GM21825 (cell line): ENCODE measurements around the gene GAD1.

Experiments used
- ATAC-seq: cut with Tn5 transposase; IDR thresholded peaks from one replicate; pipeline ENCODE4 v1.9.1; 2021; ENCODE audit warnings: mild to moderate bottlenecking, moderate library complexity; ENCODE audit not compliant: unreplicated experiment

The GAD1 gene

DNA sequence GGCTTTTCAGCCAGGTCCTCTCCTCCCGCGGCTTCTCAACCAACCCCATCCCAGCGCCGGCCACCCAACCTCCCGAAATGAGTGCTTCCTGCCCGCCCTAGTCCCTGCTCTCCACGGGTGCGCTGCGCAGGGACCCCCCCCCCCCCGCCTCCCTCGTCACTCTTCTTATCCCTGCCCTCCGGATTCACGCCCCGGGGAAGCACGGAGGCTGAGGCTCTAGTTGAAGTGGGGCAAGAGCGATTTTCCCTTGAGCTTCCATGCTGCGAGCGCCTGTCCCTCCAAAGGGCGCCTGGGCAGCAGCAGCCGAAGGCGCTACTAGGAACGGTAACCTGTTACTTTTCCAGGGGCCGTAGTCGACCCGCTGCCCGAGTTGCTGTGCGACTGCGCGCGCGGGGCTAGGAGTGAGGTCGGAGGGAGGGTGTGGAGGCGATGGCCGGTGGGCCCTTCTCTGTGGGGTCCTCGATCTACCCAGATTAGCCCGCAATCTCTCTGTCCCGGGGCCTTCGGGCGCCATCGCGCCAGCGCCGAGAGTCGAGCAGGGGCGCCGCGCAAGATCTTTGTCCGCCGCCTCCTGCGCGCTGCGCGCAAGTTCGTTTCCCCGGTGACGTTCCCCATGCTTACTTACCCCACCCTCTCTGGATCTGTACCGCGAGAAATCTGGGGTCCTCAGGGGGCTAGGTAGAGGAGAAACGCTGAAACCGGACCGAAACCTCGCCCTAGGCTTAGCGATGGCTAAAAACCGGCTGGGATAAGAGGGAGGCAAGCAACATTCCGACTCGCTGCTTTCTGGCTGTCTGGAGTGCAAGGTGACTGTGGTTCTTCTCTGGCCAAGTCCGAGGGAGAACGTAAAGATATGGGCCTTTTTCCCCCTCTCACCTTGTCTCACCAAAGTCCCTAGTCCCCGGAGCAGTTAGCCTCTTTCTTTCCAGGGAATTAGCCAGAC lies 677 bp downstream of the GAD1 start:
- no peak for ATAC-seq

DNA sequence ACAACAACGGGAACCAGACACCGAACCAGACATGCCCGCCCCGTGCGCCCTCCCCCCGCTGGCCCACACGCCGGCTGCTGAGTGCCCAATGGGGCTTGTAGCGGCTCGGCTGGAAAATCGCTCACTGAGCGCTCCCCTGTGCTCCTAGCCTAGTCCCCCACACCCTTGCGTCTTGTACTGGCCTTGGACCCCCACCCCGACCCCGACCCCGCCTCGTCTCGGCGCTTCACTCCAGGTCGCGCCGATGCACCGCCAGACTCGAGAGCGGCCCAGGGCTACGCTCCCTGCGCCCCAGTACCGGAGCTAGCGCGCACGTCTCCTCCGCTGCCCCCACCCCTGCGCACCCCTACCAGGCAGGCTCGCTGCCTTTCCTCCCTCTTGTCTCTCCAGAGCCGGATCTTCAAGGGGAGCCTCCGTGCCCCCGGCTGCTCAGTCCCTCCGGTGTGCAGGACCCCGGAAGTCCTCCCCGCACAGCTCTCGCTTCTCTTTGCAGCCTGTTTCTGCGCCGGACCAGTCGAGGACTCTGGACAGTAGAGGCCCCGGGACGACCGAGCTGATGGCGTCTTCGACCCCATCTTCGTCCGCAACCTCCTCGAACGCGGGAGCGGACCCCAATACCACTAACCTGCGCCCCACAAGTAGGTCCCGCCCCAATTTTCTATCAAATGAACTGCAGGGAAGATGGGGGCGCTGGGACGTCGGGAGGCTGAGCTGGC lies 1.5 kb downstream of the GAD1 start:
- ATAC-seq = no peak

DNA sequence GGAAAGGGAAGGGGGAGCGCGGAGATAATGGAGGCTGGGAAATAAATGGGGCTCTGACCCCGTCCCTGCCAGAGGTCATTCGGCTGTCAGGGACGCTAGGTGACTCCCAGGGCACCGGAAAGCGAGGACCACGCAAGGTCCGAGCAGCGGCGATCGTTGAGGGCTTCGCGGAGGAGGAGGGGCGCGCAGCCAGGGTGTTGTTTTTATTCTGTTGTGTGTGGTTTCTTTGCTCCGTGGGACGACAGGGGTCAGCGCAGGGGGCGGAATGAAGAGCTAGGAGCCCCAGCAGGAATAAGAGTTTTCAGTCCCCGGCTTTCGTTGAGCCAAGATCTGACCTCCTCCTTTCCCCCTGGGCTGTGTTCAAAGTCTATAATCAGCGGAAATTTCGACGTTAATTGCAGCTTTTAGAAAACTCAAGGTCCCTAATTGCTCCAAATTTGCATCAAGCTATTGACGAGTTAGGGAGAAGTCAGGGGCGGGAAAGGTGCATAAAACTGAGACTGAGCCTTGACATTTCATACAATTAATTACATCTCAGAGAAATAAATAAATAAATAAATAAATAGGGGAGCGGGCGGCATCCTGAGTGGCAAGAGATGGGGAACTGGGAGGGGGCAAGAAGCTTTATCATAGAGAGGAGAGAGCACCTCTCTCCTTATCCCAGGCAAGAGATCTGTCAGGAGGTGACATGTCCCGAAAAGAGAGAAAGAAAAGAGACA lies 2.2 kb downstream of the GAD1 start:
- no peak for ATAC-seq

DNA sequence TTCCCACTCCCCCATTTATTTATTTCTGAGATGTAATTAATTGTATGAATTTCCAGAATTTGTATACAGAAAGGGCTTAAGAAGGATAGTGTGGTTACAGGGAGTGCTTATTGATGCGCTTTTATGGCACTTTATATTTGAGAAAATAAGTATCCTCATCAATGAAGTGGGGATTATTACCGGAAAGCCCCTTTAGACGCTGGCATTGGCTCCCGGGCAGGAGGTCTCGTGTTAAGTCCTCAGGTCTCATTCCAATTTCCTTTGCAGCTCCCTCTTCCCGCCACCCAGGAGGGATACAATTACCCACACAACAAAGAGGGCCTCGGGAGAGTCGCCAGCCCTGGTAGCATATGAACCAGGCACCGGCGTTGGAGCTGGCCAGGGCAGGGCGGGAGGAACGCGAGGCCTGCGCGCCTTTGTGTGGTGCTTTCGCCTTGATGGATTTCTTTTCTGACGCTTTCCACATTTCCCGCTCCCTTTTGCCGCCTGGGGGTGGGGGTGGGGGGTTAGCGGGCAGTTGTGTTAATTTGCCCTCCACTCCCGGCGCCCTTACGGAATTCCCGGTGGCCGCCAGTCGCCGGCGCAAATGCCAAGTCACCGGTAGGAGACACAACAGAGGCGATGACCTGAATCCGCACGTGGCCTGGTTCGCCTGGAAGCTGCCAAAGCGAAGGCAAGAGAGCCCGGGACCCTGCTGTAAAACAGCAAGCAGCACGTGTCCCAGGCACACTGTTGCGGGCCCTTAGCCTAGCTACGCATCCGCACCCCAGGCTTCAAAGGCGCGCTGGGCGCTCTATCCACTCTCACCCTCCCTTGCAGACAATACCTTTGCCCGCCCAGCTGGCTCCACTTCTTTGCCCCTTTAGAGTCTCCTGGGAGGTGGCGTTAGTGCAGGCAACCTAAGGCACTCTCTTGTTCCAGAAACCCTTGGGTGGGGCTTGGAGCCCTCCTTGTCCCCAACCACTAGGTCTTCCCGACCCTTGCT lies 3.3 kb downstream of the GAD1 start:
- no peak for ATAC-seq

DNA sequence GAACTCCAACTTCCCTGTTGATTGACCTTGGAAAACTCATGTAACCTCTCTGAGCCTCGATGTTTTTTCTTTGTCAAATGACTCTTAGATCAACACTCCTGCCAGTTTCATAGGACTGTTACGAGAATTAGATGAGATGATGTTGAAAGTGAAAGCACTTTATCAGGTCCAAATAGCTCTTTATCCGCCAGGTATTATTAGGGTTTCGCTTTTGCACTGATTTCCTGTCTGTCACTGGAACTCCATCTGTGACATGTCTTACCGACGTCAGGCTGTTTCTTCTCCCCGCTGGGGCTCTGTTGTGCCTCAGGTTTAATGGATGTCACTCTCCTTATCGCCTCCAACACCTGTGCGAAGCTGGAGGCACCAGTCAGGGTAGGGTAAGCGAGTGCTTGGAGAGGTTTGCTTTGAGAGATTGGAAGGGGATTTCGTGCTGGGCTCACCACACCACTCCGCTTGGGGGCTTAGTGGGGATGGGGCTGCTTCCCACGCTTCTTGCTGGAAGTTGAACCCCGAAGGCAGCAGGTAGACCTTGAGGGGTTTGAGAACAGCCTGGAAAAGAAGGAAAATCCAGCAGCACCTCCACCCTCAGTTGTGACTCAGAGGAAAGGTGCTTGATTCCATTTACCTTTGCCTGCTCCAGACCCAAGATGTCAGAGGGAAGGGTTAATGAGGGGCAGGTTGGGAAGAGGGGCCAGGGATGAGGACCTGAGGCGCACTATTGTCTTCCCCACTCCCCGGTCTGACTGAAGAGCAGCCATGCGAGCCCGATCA lies 4.3 kb downstream of the GAD1 start:
- ATAC-seq = no peak

DNA sequence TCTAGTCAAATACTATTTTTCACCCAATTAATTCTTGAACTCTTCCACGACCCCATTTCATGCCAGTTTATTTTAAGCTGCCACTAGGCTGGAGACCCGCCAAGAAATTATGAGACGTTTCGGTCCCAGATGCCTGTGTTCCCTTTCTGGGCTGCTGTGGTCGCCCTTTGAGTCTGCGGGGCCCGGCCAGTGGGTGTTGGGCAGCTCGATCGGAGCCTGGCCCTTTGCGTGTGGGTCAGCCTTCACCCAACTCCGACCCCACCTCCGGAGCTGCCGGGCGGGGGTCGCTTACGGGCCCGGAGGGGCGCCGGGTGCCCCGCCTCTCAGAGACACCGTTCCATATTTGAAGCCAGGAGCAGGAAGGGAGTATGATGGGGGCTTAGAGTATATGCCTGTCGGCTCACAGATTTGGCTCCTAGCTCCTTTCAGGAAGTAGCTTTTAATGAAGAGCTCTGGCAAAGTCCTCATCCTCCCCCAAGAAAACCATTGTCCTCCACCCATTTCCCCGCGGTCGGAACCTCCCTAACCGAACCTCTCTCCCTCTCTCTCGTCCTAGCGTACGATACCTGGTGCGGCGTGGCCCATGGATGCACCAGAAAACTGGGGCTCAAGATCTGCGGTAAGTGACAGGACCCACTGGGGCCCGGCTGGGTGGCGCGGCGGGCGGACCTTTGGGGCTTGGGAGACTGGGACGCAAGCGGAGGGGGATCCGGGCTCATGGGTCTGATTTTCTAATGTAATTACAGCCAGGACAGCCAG lies 5.0 kb downstream of the GAD1 start:
- ATAC-seq = no peak

DNA sequence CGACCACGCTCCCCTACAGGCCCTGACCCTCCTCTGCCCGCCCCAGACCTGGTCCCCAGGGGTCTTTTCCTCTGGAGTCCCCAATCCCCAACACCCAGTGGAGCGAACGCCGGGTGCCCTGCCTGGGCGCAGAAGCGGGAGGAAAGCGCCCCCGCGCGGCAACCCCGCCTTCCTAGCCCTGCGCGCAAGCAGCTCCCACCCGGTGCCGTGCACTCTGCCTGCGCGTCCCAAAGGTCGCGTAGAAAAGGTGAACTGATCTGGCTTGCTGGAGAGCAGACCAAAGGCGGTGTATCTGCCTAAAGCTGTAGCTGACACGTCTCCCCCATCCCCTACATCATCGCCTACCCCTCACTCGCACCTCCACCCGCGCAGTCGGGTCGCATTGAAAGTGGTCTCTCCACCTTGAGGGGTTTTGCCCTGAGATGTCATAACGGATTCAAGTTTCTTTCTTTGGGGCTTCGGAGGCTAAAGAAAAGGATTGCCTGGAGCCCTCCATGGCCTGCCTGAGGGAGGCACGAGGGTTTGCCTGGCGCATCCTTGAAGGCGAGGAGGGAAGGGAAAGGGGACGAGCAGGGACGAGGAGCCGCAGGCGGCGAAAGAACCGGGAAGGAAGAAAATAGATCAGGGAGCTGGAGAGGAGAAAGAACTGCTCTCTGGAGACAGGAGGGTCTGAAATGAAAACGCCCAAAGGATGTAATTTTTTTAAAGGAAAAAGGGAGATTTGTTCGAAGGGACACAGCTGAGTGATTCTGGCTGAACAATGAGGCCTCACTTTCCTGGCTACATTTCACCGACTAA lies 5.8 kb downstream of the GAD1 start:
- no peak for ATAC-seq

DNA sequence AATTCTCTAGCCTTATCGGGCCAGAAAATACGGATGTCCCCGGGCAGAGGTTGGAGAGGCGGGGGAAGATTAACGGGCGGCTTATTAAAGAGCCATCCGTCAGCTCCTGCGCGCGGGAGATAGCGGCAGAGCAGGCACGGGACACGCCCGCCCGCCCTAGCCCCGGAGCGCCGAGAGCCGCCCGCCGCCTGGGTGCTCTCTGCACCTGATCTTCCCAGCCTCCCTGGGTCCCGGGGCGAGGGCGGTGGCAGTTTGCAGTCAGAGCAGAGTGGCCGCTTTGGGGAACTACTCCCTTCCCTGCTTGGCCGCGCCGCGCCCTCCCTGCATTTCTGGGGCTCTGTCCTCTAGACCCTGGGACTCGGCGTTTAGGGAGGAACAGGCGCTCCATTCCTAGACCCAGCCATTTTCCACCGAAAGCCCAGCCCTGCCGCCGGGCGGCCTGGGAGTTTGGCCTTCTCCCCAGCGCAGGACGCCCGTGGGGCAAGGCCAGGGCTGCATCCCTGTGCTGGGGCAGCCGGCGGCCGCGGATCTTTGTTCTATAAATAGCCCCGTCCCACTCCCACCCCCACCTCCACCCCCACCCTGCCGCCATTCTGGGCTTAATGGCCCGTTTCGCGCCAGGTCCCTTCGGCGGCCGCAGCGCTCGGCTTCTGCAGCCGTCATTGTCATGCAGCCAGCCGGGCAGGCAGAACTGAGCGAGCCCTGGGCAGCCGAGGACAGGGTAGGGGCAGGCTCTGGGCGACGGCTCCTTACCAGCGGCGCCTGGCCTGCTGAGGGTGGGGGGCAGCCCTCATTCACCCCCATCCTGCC lies 6.6 kb downstream of the GAD1 start:
- no peak for ATAC-seq

DNA sequence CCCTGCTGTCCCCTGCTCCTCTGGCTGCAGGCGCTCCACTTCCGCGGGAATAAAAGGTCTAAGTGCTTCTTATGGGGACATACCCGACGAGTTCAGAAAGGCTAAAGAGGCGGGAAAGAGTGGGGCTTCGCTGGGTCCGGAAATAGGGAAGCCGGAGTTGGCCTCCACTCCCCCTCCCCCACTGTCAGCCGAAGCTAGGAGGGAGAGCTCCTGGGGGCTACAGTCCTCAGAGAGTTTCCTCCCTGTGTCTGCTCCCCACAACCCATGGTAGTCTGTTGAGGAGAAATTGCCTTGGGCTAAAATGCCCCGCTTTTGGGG lies 7.2 kb downstream of the GAD1 start:
- no peak for ATAC-seq

DNA sequence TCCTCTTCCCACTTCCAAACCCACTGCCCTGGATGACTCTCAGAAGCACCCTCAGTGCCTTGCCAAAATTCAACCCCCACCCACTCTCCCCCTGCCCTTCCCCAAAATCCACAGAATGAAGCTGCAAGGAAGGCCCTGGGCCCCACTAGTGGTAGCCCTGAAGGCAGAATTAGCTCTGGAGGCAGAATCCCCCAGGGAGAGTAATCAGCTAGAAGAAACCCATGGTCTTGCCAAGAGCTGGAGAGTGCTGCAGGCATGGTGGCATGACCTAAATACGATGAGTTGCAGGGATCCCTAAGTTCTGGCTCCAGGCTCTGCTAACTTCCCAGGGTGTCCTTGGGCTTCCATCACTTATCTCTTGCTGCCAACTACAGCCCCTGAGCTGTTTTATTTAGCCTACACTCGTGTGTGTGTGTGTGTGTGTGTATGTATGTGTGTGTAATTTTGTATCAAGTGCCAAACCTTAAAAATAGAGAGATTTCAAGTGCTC lies 7.9 kb downstream of the GAD1 start:
- ATAC-seq = no peak

DNA sequence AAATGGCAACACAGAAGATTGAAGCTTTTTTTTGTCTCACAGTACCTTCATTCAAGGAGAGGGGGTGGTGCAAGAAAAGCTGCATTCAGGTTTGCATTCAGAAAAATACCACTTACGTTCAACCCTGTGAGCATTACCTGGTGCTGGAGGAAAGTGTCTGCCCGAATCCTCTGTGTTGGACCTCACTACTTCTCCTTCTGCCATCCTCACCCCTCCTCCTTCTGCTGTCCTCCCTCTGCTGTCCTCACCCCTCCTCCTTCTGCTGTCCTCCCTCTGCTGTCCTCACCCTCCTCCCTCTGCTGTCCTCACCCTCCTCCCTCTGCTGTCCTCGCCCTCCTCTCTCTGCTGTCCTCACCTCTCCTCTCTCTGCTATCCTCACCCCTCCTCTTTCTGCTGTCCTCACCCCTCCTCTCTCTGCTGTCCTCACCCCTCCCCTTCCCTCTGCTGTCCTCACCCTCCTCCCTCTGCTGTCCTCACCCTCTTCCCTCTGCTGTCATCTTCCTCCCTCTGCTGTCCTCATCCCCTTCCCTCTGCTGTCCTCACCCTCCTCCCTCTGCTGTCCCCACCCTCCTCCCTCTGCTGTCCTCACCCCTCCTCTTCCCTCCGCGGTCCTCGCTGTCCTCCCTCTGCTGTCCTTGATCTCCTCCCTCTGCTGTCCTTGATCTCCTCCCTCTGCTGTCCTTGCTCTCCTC lies 11.3 kb downstream of the GAD1 start:
- ATAC-seq = no peak

DNA sequence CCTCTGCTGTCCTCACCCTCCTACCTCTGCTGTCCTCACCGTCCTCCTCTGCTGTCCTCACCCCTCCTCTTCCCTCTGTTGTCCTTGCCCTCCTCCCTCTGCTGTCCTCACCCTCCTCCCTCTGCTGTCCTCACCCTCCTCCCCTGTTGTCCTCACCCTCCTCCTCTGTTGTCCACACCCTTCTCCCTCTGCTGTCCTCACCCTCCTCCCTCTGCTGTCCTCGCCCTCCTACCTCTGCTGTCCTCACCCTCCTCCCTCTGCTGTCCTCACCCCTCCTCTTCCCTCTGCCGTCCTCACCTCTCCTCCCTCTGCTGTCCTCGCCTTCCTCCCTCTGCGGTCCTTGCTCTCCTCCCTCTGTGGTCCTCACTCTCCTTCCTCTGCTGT lies 11.8 kb downstream of the GAD1 start:
- ATAC-seq = no peak

DNA sequence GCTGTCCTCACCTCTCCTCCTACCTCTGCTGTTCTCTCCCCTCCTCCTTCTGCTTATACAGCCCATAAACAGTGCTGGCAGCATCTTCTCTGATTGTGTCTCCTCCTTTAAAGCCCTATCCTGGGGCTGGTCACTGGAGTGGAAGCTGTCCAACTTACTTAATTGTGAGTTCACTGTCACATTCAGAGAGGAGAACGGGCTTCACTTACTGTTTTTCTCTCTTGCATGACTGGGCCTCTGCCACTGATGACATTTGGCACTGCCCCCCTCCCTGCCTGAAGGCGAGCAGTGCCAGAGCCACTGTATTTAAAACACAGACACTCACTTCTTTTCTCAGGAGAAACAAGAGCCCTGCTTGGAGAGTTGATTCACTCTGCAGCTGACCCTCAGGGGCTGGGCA lies 12.3 kb downstream of the GAD1 start:
- no peak for ATAC-seq

DNA sequence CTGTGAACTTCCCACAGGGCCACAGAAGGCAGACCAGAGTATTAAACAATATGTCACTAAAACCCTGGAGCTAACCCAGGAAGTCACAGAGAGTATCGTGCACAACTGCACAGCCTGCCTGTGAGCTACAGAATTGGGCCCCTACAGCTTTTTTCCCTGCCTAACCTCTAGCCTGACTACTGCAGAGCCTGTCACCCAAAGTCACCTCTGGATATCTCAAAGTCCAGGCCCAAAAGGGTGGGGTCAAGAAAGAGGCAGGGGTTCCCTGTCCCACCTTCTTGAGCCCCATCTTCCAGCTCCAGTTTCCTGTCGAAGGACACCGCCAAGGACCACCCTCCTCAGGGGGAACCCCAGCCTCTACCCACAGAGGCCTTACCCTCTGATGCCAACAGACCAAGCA lies 13.5 kb downstream of the GAD1 start:
- no peak for ATAC-seq

DNA sequence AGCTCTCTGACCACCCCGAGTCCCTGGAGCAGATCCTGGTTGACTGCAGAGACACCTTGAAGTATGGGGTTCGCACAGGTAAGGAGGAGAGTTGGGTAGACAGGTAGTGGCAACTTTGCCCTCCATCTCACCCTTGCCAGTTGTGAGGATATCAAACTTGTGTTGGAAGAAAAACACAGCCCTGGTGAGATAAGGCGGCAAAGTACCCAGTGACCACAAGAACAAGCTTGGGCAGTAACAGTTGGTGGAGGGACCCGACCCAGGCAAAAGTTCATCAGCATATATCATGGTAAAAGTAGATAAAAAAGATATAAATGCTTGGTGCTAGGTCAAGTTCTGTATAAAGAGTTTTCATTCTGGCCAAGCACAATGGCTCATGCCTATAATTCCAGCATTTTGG lies 14.4 kb downstream of the GAD1 start:
- no peak for ATAC-seq

DNA sequence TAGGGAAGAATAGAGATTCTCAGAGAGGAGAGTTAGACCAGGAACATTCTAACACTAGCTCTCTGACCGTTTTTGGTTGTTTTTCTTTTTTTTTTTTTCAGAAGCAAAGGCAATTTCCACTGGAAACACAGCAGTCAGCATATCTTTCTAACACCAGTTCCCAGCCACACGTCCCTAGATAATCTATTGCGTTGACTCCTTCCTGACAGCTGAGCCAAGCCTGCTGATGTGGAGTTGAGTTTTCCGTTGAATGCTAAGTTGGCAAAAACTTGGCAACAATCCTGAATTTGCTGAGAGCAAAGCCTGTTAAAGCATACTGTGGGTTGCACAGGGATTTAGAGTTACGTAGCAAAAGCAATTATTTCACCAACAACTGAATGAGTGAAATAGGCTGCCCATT lies 19.3 kb downstream of the GAD1 start:
- ATAC-seq = no peak

DNA sequence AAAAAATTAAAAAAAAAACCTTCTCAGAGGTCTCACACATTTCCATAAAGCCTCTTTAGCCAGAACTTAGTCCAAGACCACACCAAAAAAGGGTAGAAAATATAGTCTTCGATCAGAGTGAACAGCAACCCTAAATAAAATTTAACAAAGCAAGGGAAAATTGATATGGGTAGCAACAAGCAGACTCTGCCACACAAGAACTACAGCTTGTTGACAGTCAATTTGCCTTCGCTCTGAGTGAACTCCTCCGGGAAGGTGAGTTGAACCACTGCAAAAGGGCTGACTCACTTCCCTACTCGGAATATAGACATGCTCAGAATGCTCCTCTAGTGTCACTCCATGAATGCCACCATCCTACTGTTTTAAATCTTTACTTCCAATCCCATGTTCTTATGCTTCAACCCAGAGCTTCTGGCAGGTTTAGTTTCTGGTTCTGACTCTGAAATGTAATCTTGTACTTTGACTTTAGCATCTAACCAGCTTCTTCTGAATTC lies 24.1 kb downstream of the GAD1 start:
- ATAC-seq = no peak
